HL-60 (cell line): Measurements from ENCODE around the gene CNTN2.

Experiments used
- DNase-seq, 2 experiments: peaks; one replicate each; pipeline ENCODE4 v3.0.0-alpha.2; 2010 to 2020; ENCODE audit warnings: low read depth in 1 of 2, low spot score in 1 of 2
- H3K27ac ChIP-seq: fragments of 250-450 bp; sonication (Bioruptor Pico); replicated peaks from 2 replicates; pipeline ENCODE4 v1.5.1; 2020; ENCODE audit warnings: mild to moderate bottlenecking, moderate library complexity
- H3K27me3 ChIP-seq: fragments of 250-450 bp; sonication (Bioruptor Pico); 2 replicates; pipeline ENCODE4 v1.5.1; 2021; ENCODE audit warnings: mild to moderate bottlenecking, moderate library complexity; ENCODE audit not compliant: insufficient read depth, poor library complexity, severe bottlenecking
- H3K4me3 ChIP-seq: replicated peaks from 2 replicates; pipeline ENCODE4 v1.5.1; 2011; ENCODE audit warnings: mild to moderate bottlenecking, control low read depth, low read length; ENCODE audit not compliant: insufficient read depth
- GABPA ChIP-seq: IDR thresholded peaks from 2 replicates; pipeline ENCODE4 v1.6.1; 2012; ENCODE audit warnings: low read depth
- POLR2AphosphoS5 ChIP-seq: IDR thresholded peaks from 2 replicates; pipeline ENCODE4 v1.6.1; 2012; ENCODE audit warnings: low read depth
- SPI1 ChIP-seq: IDR thresholded peaks from 2 replicates; pipeline ENCODE4 v1.6.1; 2012; ENCODE audit warnings: low read depth, mild to moderate bottlenecking, borderline replicate concordance
- TF ChIP-seq, protein P1 (sequence below): IDR thresholded peaks from 2 replicates; pipeline ENCODE4 v1.6.1; 2012; ENCODE audit warnings: low read depth; ENCODE audit not compliant: insufficient replicate concordance
- TF ChIP-seq, protein P2 (sequence below): IDR thresholded peaks from one replicate; pipeline ENCODE4 v1.5.1; 2011; ENCODE audit warnings: low read length, control low read depth, inconsistent platforms; ENCODE audit not compliant: insufficient read depth

Gene CNTN2

DNA sequence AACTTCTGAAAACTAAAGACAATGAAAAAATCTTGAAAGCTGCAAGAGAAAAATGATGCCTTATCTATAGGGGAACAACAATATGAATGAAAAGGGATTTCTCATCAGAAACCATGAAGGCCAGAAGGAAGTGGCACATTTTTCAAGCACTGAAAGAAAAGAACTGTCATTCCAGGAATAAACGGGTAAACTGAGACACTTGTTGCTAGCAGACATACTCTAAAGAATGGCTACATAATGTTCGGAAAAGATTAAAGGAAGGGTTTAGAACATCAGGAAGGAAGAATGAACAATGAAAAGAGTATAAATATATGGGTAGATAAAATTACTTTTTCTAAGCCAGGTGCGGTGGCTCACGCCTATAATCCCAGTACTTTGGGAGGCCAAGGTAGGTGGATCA lies 64.3 kb downstream of the CNTN2 start:
- H3K4me3 ChIP-seq: no peak overlapping the region
- no peaks in the 10 kb centered on the region for H3K27me3 ChIP-seq
- DNase-seq: no peak
- TF ChIP-seq SPI1 (no peak), POLR2AphosphoS5 (no peak), GABPA (no peak)
- TF ChIP-seq, protein P1, sequence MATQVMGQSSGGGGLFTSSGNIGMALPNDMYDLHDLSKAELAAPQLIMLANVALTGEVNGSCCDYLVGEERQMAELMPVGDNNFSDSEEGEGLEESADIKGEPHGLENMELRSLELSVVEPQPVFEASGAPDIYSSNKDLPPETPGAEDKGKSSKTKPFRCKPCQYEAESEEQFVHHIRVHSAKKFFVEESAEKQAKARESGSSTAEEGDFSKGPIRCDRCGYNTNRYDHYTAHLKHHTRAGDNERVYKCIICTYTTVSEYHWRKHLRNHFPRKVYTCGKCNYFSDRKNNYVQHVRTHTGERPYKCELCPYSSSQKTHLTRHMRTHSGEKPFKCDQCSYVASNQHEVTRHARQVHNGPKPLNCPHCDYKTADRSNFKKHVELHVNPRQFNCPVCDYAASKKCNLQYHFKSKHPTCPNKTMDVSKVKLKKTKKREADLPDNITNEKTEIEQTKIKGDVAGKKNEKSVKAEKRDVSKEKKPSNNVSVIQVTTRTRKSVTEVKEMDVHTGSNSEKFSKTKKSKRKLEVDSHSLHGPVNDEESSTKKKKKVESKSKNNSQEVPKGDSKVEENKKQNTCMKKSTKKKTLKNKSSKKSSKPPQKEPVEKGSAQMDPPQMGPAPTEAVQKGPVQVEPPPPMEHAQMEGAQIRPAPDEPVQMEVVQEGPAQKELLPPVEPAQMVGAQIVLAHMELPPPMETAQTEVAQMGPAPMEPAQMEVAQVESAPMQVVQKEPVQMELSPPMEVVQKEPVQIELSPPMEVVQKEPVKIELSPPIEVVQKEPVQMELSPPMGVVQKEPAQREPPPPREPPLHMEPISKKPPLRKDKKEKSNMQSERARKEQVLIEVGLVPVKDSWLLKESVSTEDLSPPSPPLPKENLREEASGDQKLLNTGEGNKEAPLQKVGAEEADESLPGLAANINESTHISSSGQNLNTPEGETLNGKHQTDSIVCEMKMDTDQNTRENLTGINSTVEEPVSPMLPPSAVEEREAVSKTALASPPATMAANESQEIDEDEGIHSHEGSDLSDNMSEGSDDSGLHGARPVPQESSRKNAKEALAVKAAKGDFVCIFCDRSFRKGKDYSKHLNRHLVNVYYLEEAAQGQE: no peak
- TF ChIP-seq, protein P2, sequence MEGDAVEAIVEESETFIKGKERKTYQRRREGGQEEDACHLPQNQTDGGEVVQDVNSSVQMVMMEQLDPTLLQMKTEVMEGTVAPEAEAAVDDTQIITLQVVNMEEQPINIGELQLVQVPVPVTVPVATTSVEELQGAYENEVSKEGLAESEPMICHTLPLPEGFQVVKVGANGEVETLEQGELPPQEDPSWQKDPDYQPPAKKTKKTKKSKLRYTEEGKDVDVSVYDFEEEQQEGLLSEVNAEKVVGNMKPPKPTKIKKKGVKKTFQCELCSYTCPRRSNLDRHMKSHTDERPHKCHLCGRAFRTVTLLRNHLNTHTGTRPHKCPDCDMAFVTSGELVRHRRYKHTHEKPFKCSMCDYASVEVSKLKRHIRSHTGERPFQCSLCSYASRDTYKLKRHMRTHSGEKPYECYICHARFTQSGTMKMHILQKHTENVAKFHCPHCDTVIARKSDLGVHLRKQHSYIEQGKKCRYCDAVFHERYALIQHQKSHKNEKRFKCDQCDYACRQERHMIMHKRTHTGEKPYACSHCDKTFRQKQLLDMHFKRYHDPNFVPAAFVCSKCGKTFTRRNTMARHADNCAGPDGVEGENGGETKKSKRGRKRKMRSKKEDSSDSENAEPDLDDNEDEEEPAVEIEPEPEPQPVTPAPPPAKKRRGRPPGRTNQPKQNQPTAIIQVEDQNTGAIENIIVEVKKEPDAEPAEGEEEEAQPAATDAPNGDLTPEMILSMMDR: no peak
- H3K27ac ChIP-seq: no peak overlapping the region

DNA sequence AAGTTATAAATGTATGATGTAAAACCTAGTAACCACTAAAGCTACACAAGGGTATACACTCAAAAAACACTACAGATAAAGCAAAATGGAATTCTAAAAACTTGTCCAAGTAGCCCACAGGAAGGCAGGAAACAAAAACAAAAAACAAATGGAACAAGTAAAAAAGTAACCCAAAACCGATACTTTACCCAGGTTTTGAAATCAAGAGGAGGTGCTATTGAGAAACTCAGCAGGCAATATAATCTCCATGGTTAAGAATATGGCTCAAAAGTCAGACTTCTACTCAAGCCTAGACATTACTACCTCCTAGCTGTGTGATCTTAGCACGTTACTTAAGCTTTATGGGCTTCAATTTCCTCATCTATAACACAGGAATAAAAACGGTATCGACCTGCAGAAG lies 65.5 kb downstream of the CNTN2 start:
- TF ChIP-seq, protein P2: no peak
- TF ChIP-seq POLR2AphosphoS5: no peak
- TF ChIP-seq GABPA: no peak
- TF ChIP-seq SPI1: no peak
- TF ChIP-seq, protein P1: no peak
- DNase-seq: no peak
- Histone ChIP-seq H3K4me3 (no peak overlapping the region), H3K27me3 (no peaks in the 10 kb centered on the region), H3K27ac (no peak overlapping the region)

DNA sequence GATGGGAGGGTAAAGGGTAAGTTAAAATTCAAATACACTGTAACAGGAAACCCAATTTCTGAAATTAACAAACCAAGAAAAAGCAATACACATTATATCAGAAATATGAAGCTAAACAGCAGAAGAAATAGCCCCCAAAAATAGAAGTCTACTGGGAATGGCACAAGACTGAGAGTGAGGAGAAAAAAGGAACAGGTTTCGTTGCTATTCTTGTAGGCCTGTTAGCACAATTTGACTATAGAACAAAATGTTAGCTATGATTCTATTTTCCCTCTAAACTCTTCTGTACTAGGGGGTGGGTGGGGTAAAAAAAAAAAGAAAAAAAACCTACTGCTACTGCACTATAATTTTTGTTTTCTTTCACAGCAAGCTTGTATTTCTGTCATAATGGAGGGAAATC lies 66.3 kb downstream of the CNTN2 start:
- H3K27ac ChIP-seq: no peak overlapping the region
- TF ChIP-seq, protein P2: no peak
- TF ChIP-seq SPI1 (no peak), POLR2AphosphoS5 (no peak), GABPA (no peak)
- TF ChIP-seq, protein P1: no peak
- no peak overlapping the region for H3K4me3 ChIP-seq
- no peak for DNase-seq
- H3K27me3 ChIP-seq: no peaks in the 10 kb centered on the region
